ENCODE measurements around the gene NOL12. TPM values are rescaled to one million over a fixed set of nuclear protein-coding genes. Genes with fewer than 3 reads are reported as not detected.
"Not testable (repeated sequence)": the region's sequence is repeated elsewhere in the genome, so short reads cannot be mapped to it uniquely, and the experiment has no call there.

NOL12 gene
- total RNA-seq, 6 donors from 2014 or later = 23.5 to 89.1 (median 26.7) TPM

- Histone ChIP-seq H3K4me1 (peaks cover 18 to 33% (median 22%) of the 10 kb centered on the region in 4 donors), H3K27ac (no peak overlapping the region), H3K27me3 (no peaks in the 10 kb centered on the region), H3K36me3 (peaks cover 4 to 21% (median 9%) of the 10 kb centered on the region in 4 donors), H3K9me3 (no peaks in the 10 kb centered on the region), H3K4me3 (no peak overlapping the region)
- WGBS, 2 donors = 78 to 82% methylated on average over 16 of the region's 16 CpGs
- ATAC-seq (ENCODE audit: low FRiP score in 2 of 2) = no peak
- TF ChIP-seq POLR2AphosphoS5 (IDR thresholded peaks at IDR 0.05) (no peak), CTCF (IDR thresholded peaks at IDR 0.05) (no peak), POLR2A (IDR thresholded peaks at IDR 0.05) (no peak), EP300 (IDR thresholded peaks at IDR 0.05) (no peak)
- no peak for DNase-seq
These were observed 1.1 kb upstream of the NOL12 start for GRCh38 chr22:37684803-37685615.

- Histone ChIP-seq H3K9me3 (no peaks in the 10 kb centered on the region), H3K4me1 (peaks cover 11 to 23% (median 15%) of the 10 kb centered on the region in 4 donors), H3K27me3 (no peaks in the 10 kb centered on the region), H3K4me3 (no peak overlapping the region), H3K36me3 (peaks cover 13 to 64% (median 50%) of the 10 kb centered on the region in 4 donors), H3K27ac (no peak overlapping the region)
- WGBS, 2 donors = 94 to 97% methylated on average over 4 to 7 of the region's 7 CpGs
- DNase-seq (no peak), ATAC-seq (ENCODE audit: low FRiP score in 2 of 2) (no peak)
- no peak for TF ChIP-seq POLR2AphosphoS5 (IDR thresholded peaks at IDR 0.05)
- TF ChIP-seq CTCF (IDR thresholded peaks at IDR 0.05) = no peak
- TF ChIP-seq POLR2A (IDR thresholded peaks at IDR 0.05) = no peak
- TF ChIP-seq EP300 (IDR thresholded peaks at IDR 0.05) = no peak
These were observed 4.3 kb downstream of the NOL12 start for GRCh38 chr22:37690407-37690806.

GRCh38 chr22:37690901-37691504 lies 4.9 kb downstream of the NOL12 start:
- H3K9me3 ChIP-seq = no peaks in the 10 kb centered on the region
- peaks cover 13 to 64% (median 50%) of the 10 kb centered on the region in 4 donors for H3K36me3 ChIP-seq
- H3K27me3 ChIP-seq = no peaks in the 10 kb centered on the region
- DNase-seq (no peak), ATAC-seq (ENCODE audit: low FRiP score in 2 of 2) (no peak)
- no peak for TF ChIP-seq EP300 (IDR thresholded peaks at IDR 0.05)
- H3K4me3 ChIP-seq = no peak overlapping the region
- 96% methylated on average over 16 of the region's 18 CpGs; no CpG with 5 or more reads in 1 of the 2 donors for WGBS, 2 donors
- no peak overlapping the region for H3K27ac ChIP-seq
- H3K4me1 ChIP-seq = peaks cover 10 to 23% (median 13%) of the 10 kb centered on the region in 4 donors

DNA sequence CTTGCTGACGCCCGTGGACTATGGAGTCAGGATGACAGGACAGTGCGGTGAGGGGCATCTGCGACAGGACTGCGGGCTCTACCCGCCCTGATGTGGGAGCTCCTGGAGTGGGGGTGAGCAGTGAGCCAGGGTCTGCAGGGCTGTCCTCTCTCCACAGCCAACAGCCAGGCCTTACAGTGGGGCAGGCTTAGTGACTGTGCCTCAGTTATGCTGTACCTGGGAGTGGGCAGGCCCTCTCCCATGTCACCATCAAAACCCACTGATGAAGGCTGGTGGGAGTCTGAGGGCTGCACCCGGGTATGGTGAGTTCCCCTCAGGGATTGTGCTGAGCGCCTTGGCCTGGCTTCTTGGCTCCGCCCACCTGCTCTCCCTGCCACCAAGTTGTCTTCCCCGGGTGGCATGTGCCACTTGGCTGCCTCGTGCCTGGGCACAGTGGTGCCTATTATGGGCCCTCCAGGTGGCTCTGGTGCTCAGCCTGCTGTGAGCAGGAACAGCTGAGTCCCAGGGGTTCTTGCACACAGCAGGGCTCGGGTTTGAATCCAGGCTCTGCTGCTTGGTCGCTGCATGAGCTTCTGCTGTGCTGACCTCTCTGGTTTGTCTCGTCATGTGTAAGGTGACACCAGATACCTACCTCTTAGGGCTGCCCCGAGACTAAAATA lies 6.6 kb downstream of the NOL12 start:
- DNase-seq (no peak), ATAC-seq (ENCODE audit: low FRiP score in 2 of 2) (no peak)
- Histone ChIP-seq H3K36me3 (peaks cover 13 to 64% (median 50%) of the 10 kb centered on the region in 4 donors), H3K27ac (no peak overlapping the region), H3K4me1 (peaks cover 7 to 23% (median 14%) of the 10 kb centered on the region in 4 donors), H3K27me3 (no peaks in the 10 kb centered on the region), H3K4me3 (no peak overlapping the region), H3K9me3 (no peaks in the 10 kb centered on the region)
- TF ChIP-seq POLR2A (IDR thresholded peaks at IDR 0.05) (no peak), CTCF (IDR thresholded peaks at IDR 0.05) (no peak), POLR2AphosphoS5 (IDR thresholded peaks at IDR 0.05) (no peak), EP300 (IDR thresholded peaks at IDR 0.05) (no peak)
- WGBS, 2 donors = 83 to 92% methylated on average over 6 to 15 of the region's 15 CpGs

DNA sequence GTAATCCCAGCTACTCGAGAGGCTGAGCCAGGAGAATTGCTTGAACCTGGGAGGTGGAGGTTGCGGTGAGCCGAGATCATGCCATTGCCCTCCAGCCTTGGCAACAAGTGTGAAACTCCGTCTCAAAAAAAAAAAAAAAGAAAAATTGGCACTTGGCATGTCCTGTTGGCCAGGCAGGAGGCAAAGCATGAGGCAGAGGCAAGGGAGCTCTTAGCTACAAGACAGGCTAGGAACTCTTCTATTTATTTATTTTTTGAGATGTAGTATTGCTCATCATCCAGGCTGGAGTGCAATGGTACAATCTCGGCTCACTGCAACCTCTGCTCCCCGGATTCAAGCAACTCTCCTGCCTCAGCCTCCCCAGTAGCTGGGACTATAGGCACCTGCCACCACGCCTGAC lies 8.0 kb downstream of the NOL12 start:
- H3K36me3 ChIP-seq = peaks cover 9 to 52% (median 43%) of the 10 kb centered on the region in 4 donors
- not testable (repeated sequence) for H3K27ac ChIP-seq

GRCh38 chr22:37696260-37696656 lies 10.1 kb downstream of the NOL12 start:
- H3K36me3 ChIP-seq = peaks cover 4 to 35% (median 29%) of the 10 kb centered on the region in 4 donors
- H3K4me3 ChIP-seq = peak overlapping the region in 2 of 4 donors; percentile 13 to 31
- not testable (repeated sequence) for DNase-seq; H3K27me3 ChIP-seq; H3K9me3 ChIP-seq; H3K27ac ChIP-seq; ATAC-seq (ENCODE audit: low FRiP score in 2 of 2)
- peaks cover 7 to 26% (median 14%) of the 10 kb centered on the region in 4 donors for H3K4me1 ChIP-seq
- 27 to 38% methylated on average over 13 of the region's 13 CpGs for WGBS, 2 donors

More for the DNA sequence above, 8.0 kb downstream of the NOL12 start:
- peaks cover 7 to 19% (median 13%) of the 10 kb centered on the region in 4 donors for H3K4me1 ChIP-seq
- H3K9me3 ChIP-seq; H3K27me3 ChIP-seq; H3K4me3 ChIP-seq; DNase-seq; ATAC-seq (ENCODE audit: low FRiP score in 2 of 2): not testable (repeated sequence)
- WGBS, 2 donors = 85 to 95% methylated on average over 7 of the region's 7 CpGs
